Transverse colon (tissue), 4 donors: Measurements from ENCODE around the gene SLC6A4. TPM values are rescaled to one million over a fixed set of nuclear protein-coding genes. Genes with fewer than 3 reads are reported as not detected.

Source experiments
- DNase-seq: peaks from one replicate; pipeline ENCODE4 v3.0.0-alpha.2; 2019
- H3K27ac ChIP-seq, 4 donors: fragments of 200-600 bp; sonication (generic); 2 replicates each; pipeline ENCODE4 v1.5.1; 2016 to 2018; ENCODE audit warnings: inconsistent platforms in 4 of 4
- H3K27me3 ChIP-seq: fragments of 200-600 bp; sonication (generic); 2 replicates; pipeline ENCODE4 v1.5.1; 2017; ENCODE audit warnings: inconsistent platforms
- H3K36me3 ChIP-seq, 4 donors: fragments of 200-600 bp; sonication (generic); 2 replicates each; pipeline ENCODE4 v1.5.1; 2017 to 2019; ENCODE audit warnings: inconsistent platforms in 4 of 4
- H3K4me1 ChIP-seq, 4 donors: fragments of 200-600 bp; sonication (generic); 2 replicates each; pipeline ENCODE4 v1.5.1; 2017 to 2020; ENCODE audit warnings: inconsistent platforms in 4 of 4
- H3K4me3 ChIP-seq, 4 donors: fragments of 200-600 bp; sonication (generic); 1 replicate in 1 of 4; 2 replicates in 3 of 4; pipeline versions ENCODE4 v1.5.1 to v1.6.1; 2017 to 2019; ENCODE audit warnings: inconsistent platforms in 4 of 4
- H3K9me3 ChIP-seq, 2 donors: fragments of 200-600 bp; sonication (generic); 2 replicates each; pipeline ENCODE4 v1.5.1; 2017 to 2019; ENCODE audit warnings: inconsistent platforms in 2 of 2
- CTCF ChIP-seq, 5 experiments: fragments of 200-600 bp in 3 of 5; fragments of 450-650 bp in 2 of 5; sonication (generic) in 3 of 5; IDR thresholded peaks; 1 replicate in 2 of 5; 2 replicates in 3 of 5; pipeline ENCODE4 v1.5.1; 2016 to 2017; ENCODE audit warnings: antibody characterized with exemption in 5 of 5, inconsistent platforms in 3 of 5, mild to moderate bottlenecking in 2 of 5, moderate library complexity in 1 of 5
- EP300 ChIP-seq: sonication (generic); formaldehyde crosslinking; IDR thresholded peaks from one replicate; pipeline ENCODE4 v1.6.1; 2017; ENCODE audit warnings: antibody characterized with exemption, low read depth
- POLR2A ChIP-seq: fragments of 450-650 bp; IDR thresholded peaks from one replicate; pipeline ENCODE4 v1.6.1; 2016; ENCODE audit warnings: antibody characterized with exemption, mild to moderate bottlenecking, moderate library complexity
- POLR2AphosphoS5 ChIP-seq, 3 donors: sonication (generic); formaldehyde crosslinking; IDR thresholded peaks; one replicate each; pipeline ENCODE4 v1.6.1; 2016; ENCODE audit warnings: antibody characterized with exemption in 3 of 3
- WGBS, 2 donors: methylation state at CpG; one replicate each; pipeline ENCODE4 v1.1.5; 2018; ENCODE audit warnings: low coverage in 1 of 2; 5-methylcytosine and 5-hydroxymethylcytosine counted together
- in situ Hi-C, 4 donors: fragments of 200-750 bp; cut with MboI; loops; one replicate each; pipeline versions ENCODE4 v1.15.0 to v1.15.1; 2017; ENCODE audit warnings: low sequenced_read_pairs in 3 of 4, low pct_ligation_motif_present in 1 of 4, low pct_unique_long_range_greater_than_20kb in 1 of 4
- intact Hi-C: fragments of 100-400 bp; cut with DNase I; formaldehyde crosslinking; loops from one replicate; pipeline ENCODE4 v1.15.1; 2023; ENCODE audit warnings: low total_unique reads
- total RNA-seq, 4 donors: library from RNA; depleted of rRNA; stranded (reverse); fragments of >200 nt; gene quantifications; one replicate each; pipeline ENCODE4 v1.1.0, GENCODE V29; 2016

The SLC6A4 gene
- total RNA-seq, 4 donors from 2014 or later: 0.16 to 4.8 TPM; not detected in 2

GRCh38 chr17:30210901-30211300 lies 24.6 kb downstream of the SLC6A4 start:
- H3K4me1 ChIP-seq: no peaks in the 10 kb centered on the region
- intact Hi-C loops: no loop called here
- no peak for DNase-seq
- no peak overlapping the region for H3K4me3 ChIP-seq
- WGBS, 2 donors: 94% methylated on average over 10 of the region's 10 CpGs; no CpG with 5 or more reads in 1 of the 2 donors
- no peaks in the 10 kb centered on the region for H3K36me3 ChIP-seq
- no peak overlapping the region for H3K27ac ChIP-seq
- in situ Hi-C loops: no loop called here
- H3K27me3 ChIP-seq: no peaks in the 10 kb centered on the region
- no peak for TF ChIP-seq CTCF (IDR thresholded peaks at IDR 0.05)
- no peak for TF ChIP-seq POLR2AphosphoS5 (IDR thresholded peaks at IDR 0.05)
- TF ChIP-seq EP300: no peak
- TF ChIP-seq POLR2A: no peak
- no peaks in the 10 kb centered on the region for H3K9me3 ChIP-seq

DNA sequence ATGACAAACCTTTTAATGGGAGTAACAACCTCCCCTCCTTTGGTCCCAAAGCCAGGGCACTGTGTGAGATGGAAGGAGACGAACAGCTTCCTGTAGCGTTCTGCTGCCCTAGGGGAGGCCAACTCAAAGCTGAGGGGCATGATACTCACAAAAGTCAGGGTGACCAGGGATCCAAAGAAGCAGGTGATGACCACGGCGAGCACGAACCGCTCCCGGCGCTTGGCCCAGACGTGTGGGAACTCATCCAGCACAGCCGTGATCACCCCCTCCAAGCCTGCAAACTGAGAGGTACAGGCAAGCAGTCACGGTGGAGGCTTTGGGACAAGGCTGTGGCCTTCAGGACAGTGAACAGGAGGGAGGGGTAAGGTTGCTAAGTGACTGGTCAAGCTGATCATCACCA lies 25.1 kb downstream of the SLC6A4 start:
- Histone ChIP-seq H3K27me3 (no peaks in the 10 kb centered on the region), H3K36me3 (no peaks in the 10 kb centered on the region), H3K4me1 (no peaks in the 10 kb centered on the region), H3K4me3 (no peak overlapping the region), H3K9me3 (no peaks in the 10 kb centered on the region), H3K27ac (no peak overlapping the region)
- WGBS, 2 donors: 92% methylated on average over 11 of the region's 11 CpGs; no CpG with 5 or more reads in 1 of the 2 donors
- in situ Hi-C loops (no loop called here), intact Hi-C loops (no loop called here)
- no peak for TF ChIP-seq POLR2A
- no peak for TF ChIP-seq EP300
- no peak for TF ChIP-seq POLR2AphosphoS5 (IDR thresholded peaks at IDR 0.05)
- TF ChIP-seq CTCF (IDR thresholded peaks at IDR 0.05): no peak
- DNase-seq: no peak

DNA sequence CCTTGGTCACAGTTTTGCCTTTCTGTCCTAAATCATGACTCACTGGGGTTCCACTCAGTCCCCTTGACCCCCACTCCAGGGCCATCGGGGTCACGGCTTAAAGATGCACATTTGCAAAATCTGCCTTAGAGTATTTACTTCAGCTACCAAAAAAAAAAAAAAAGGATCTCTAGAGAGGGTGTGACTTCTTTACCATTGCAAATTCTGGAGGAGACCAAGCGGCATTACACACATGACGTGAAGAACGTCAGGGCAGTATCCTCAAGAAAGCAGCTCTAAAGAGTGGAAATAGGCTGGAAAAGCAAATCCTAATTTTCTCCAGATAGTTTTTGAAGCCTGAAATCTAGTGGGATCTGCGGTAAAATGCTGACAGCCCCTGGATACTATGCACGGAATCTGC lies 25.6 kb downstream of the SLC6A4 start:
- no peak for DNase-seq
- Histone ChIP-seq H3K27me3 (no peaks in the 10 kb centered on the region), H3K9me3 (no peaks in the 10 kb centered on the region), H3K4me1 (no peaks in the 10 kb centered on the region), H3K27ac (no peak overlapping the region), H3K36me3 (no peaks in the 10 kb centered on the region), H3K4me3 (no peak overlapping the region)
- intact Hi-C loops (no loop called here), in situ Hi-C loops (no loop called here)
- WGBS, 2 donors: 90 to 95% methylated on average over 5 to 7 of the region's 7 CpGs
- TF ChIP-seq CTCF (IDR thresholded peaks at IDR 0.05) (no peak), POLR2A (no peak), POLR2AphosphoS5 (IDR thresholded peaks at IDR 0.05) (no peak), EP300 (no peak)

GRCh38 chr17:30208214-30208613 lies 27.3 kb downstream of the SLC6A4 start:
- DNase-seq: no peak
- Histone ChIP-seq H3K4me1 (no peaks in the 10 kb centered on the region), H3K36me3 (no peaks in the 10 kb centered on the region), H3K27me3 (peaks cover 4% of the 10 kb centered on the region), H3K27ac (no peak overlapping the region), H3K4me3 (no peak overlapping the region), H3K9me3 (no peaks in the 10 kb centered on the region)
- TF ChIP-seq POLR2A: no peak
- no peak for TF ChIP-seq POLR2AphosphoS5 (IDR thresholded peaks at IDR 0.05)
- no peak for TF ChIP-seq CTCF (IDR thresholded peaks at IDR 0.05)
- no peak for TF ChIP-seq EP300
- intact Hi-C loops: no loop called here
- in situ Hi-C loops: no loop called here
- 60% methylated on average over 3 of the region's 3 CpGs; no CpG with 5 or more reads in 1 of the 2 donors for WGBS, 2 donors
